ENCODE measurements around the gene RNF141. TPM values are rescaled to one million over a fixed set of nuclear protein-coding genes. Genes with fewer than 3 reads are reported as not detected.

Gene RNF141
- total and polyA plus RNA-seq, 2 donors (not counting 3 experiments of a cell fraction or from before 2014, with no cell fraction given), result 9.4 to 32.4 TPM

DNA sequence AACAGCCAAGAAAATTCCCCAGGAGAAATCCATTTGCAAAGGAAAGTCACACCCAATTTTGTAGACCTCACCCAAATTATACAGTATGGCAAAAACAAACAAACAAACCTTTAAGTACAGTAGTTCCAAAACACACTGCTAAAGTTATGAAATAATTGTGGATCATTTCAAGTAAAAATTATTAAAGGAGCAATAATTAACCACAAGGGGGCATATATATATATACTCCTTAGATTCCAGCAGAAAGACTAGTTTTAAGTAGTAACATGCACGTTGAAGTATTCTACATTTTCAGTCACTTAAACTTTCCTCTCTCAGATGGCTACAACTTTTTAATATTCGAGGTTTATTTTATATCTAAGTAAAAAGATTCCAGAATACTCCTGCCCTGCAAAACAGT lies 26.8 kb downstream of the RNF141 start:
- TF ChIP-seq, protein P1, sequence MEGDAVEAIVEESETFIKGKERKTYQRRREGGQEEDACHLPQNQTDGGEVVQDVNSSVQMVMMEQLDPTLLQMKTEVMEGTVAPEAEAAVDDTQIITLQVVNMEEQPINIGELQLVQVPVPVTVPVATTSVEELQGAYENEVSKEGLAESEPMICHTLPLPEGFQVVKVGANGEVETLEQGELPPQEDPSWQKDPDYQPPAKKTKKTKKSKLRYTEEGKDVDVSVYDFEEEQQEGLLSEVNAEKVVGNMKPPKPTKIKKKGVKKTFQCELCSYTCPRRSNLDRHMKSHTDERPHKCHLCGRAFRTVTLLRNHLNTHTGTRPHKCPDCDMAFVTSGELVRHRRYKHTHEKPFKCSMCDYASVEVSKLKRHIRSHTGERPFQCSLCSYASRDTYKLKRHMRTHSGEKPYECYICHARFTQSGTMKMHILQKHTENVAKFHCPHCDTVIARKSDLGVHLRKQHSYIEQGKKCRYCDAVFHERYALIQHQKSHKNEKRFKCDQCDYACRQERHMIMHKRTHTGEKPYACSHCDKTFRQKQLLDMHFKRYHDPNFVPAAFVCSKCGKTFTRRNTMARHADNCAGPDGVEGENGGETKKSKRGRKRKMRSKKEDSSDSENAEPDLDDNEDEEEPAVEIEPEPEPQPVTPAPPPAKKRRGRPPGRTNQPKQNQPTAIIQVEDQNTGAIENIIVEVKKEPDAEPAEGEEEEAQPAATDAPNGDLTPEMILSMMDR (IDR thresholded peaks at IDR 0.05; ENCODE audit: extremely low read depth in 1 of 2, insufficient read depth in 1 of 2, low read depth in 1 of 2, low read length in 2 of 2), result peak; percentile 5 to 10
- no peak for TF ChIP-seq FOS (IDR thresholded peaks at IDR 0.05; ENCODE audit: borderline replicate concordance, insufficient read depth, low read length)
- Histone ChIP-seq H3K4me2 (ENCODE audit: insufficient read depth, low read length) (no peak overlapping the region), H3K79me2 (ENCODE audit: control insufficient read depth, insufficient read depth, low read length) (no peaks in the 10 kb centered on the region), H3K4me1 (ENCODE audit: control insufficient read depth, extremely low read depth, insufficient read depth, low read length) (peaks cover 7% of the 10 kb centered on the region), H3K27ac (ENCODE audit: insufficient read depth, low read depth, low read length) (no peak overlapping the region), H3K9ac (replicated peaks; ENCODE audit: extremely low read depth, insufficient read depth, low read length) (no peak overlapping the region), H2AFZ (ENCODE audit: low read depth, low read length) (no peak overlapping the region), H3K9me1 (replicated peaks; ENCODE audit: control insufficient read depth, extremely low read depth, insufficient read depth, low read length) (no peaks in the 10 kb centered on the region), H4K20me1 (replicated peaks; ENCODE audit: control insufficient read depth, extremely low read depth, insufficient read depth, low read length) (no peaks in the 10 kb centered on the region), H3K27me3 (ENCODE audit: control insufficient read depth in 2 of 2, insufficient read depth in 2 of 2, low read length in 2 of 2) (no peaks in the 10 kb centered on the region), H3K9me3 (replicated peaks; ENCODE audit: control insufficient read depth, insufficient read depth, low read length) (no peaks in the 10 kb centered on the region), H3K4me3 (replicated peaks in 1 of 3; ENCODE audit: insufficient read depth in 1 of 3, low read depth in 1 of 3, low read length in 3 of 3) (no peak overlapping the region), H3K36me3 (ENCODE audit: control insufficient read depth in 2 of 2, extremely low read depth in 1 of 2, insufficient read depth in 2 of 2, low read length in 2 of 2) (no peaks in the 10 kb centered on the region)
- dilution Hi-C loops (cut with MboI; ENCODE audit: extremely low pct_ligation_motif_present, low sequenced_read_pairs) (no loop called here), intact Hi-C loops (cut with micrococcal nuclease) (loop anchor here (1.0 to 2.0 kb wide), 4 partner anchors 27 to 221 kb away; partner anchors contain the start of gene RNF141)
- peak; percentile 52 for DNase-seq (ENCODE audit: low read depth, low spot score)
- ChIA-PET CTCF (interaction anchor here (0.6 to 3.7 kb wide), 36 partner anchors 8 to 227 kb away, joined by 3 to 45 read pairs (median 4); partner anchors contain the start of genes AMPD3, LYVE1 and RNF141), POLR2A (interaction anchor here (1.0 kb wide), 1 partner anchor 27 kb away, joined by 4 read pairs; the partner anchor contains the start of gene RNF141)
- FAIRE-seq, result no peak
- no TSS peak for BruUV-seq (replicated peaks)

DNA sequence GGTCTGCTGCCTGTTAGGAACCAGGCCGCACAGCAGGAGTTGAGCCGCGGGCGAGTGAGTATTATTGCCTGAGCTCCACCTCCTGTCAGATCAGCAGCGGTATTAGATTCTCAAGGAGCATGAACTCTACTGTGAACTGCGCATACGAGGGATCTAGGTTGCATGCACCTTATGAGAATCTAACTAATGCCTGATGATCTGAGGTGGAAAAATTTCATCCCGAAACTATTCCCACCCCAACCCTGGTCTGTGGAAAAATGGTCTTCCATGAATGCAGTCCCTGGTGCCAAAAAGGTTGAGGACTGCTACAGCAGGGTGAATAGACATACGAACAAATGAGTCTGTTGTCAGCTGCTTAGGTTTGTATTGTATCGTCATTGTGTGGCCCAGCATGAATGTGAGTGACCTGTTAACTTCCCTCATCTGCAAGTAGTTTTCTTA lies 29.8 kb downstream of the RNF141 start:
- no peaks in the 10 kb centered on the region for H3K9me3 ChIP-seq (replicated peaks; ENCODE audit: control insufficient read depth, insufficient read depth, low read length)
- DNase-seq (ENCODE audit: low read depth, low spot score) (no peak), FAIRE-seq (no peak)
- H3K27me3 ChIP-seq (ENCODE audit: control insufficient read depth in 2 of 2, insufficient read depth in 2 of 2, low read length in 2 of 2), result no peaks in the 10 kb centered on the region
- intact Hi-C loops (cut with micrococcal nuclease), result no loop called here
- CTCF ChIA-PET, result interaction anchor here (0.9 to 2.5 kb wide), 5 partner anchors 30 to 144 kb away, joined by 3 to 10 read pairs (median 4); partner anchors contain the start of gene RNF141
- no peaks in the 10 kb centered on the region for H3K36me3 ChIP-seq (ENCODE audit: control insufficient read depth in 2 of 2, extremely low read depth in 1 of 2, insufficient read depth in 2 of 2, low read length in 2 of 2)
- H3K4me3 ChIP-seq (replicated peaks in 1 of 3; ENCODE audit: insufficient read depth in 1 of 3, low read depth in 1 of 3, low read length in 3 of 3), result no peak overlapping the region
- POLR2A ChIA-PET, result no interaction called here
- H2AFZ ChIP-seq (ENCODE audit: low read depth, low read length), result no peak overlapping the region
- H4K20me1 ChIP-seq (replicated peaks; ENCODE audit: control insufficient read depth, extremely low read depth, insufficient read depth, low read length), result no peaks in the 10 kb centered on the region
- no peaks in the 10 kb centered on the region for H3K79me2 ChIP-seq (ENCODE audit: control insufficient read depth, insufficient read depth, low read length)
- peaks cover 12% of the 10 kb centered on the region for H3K4me1 ChIP-seq (ENCODE audit: control insufficient read depth, extremely low read depth, insufficient read depth, low read length)
- H3K27ac ChIP-seq (ENCODE audit: insufficient read depth, low read depth, low read length), result no peak overlapping the region
- TF ChIP-seq, protein P1 (IDR thresholded peaks at IDR 0.05; ENCODE audit: extremely low read depth in 1 of 2, insufficient read depth in 1 of 2, low read depth in 1 of 2, low read length in 2 of 2), result no peak
- TF ChIP-seq GATA2 (IDR thresholded peaks at IDR 0.05; ENCODE audit: insufficient read depth, insufficient read length, low read depth, low read length), result no peak
- H3K9ac ChIP-seq (replicated peaks; ENCODE audit: extremely low read depth, insufficient read depth, low read length), result no peak overlapping the region
- dilution Hi-C loops (cut with MboI; ENCODE audit: extremely low pct_ligation_motif_present, low sequenced_read_pairs), result no loop called here
- no peak overlapping the region for H3K4me2 ChIP-seq (ENCODE audit: insufficient read depth, low read length)
- no TSS peak for BruUV-seq (replicated peaks)
- no peaks in the 10 kb centered on the region for H3K9me1 ChIP-seq (replicated peaks; ENCODE audit: control insufficient read depth, extremely low read depth, insufficient read depth, low read length)
